Measurements from ENCODE around the gene JADE2.
A peak's percentile ranks its signal among the peaks of the same experiment; 100 is the strongest.

Gene JADE2

GRCh38 chr5:134500699-134501430, 24.6 kb upstream of the JADE2 start:
- no peak overlapping the region for H3K23ac ChIP-seq (ENCODE audit: low read depth, low read length, poor library complexity)
- no peak overlapping the region for H3K14ac ChIP-seq (ENCODE audit: low read length)
- H2BK120ac ChIP-seq (ENCODE audit: low read depth, low read length): no peak overlapping the region
- DNase-seq (ENCODE audit: low spot score): no peak
- H3K4me2 ChIP-seq (ENCODE audit: insufficient read depth, low read length, poor library complexity, severe bottlenecking): no peak overlapping the region
- no peak overlapping the region for H2AK5ac ChIP-seq (ENCODE audit: low read depth, low read length)
- no peak overlapping the region for H2BK5ac ChIP-seq (ENCODE audit: low read length)
- no peak overlapping the region for H3K27ac ChIP-seq (replicated peaks; ENCODE audit: low read length)
- H3K4me1 ChIP-seq (ENCODE audit: control insufficient read depth in 2 of 2, insufficient read depth in 1 of 2, low read depth in 1 of 2, low read length in 2 of 2): peaks cover 0 to 8% of the 10 kb centered on the region in 2 donors
- no peaks in the 10 kb centered on the region for H3K9me3 ChIP-seq (replicated peaks in 1 of 2; ENCODE audit: control insufficient read depth in 2 of 2, insufficient read depth in 1 of 2, low read depth in 1 of 2, low read length in 2 of 2)
- no peak overlapping the region for H3K9ac ChIP-seq (ENCODE audit: low read depth, low read length, poor library complexity)
- H2BK12ac ChIP-seq (ENCODE audit: low read length): no peak overlapping the region
- no peaks in the 10 kb centered on the region for H3K36me3 ChIP-seq (replicated peaks in 1 of 2; ENCODE audit: control insufficient read depth in 2 of 2, insufficient read depth in 2 of 2, low read length in 2 of 2)
- no peak overlapping the region for H4K8ac ChIP-seq (ENCODE audit: low read depth, low read length)
- WGBS, 2 donors (ENCODE audit: extremely low coverage in 2 of 2, insufficient read length in 2 of 2, insufficient replicate concordance in 1 of 2): no CpG with 5 or more reads among the region's 17 CpGs
- H2BK15ac ChIP-seq (ENCODE audit: low read length): no peak overlapping the region
- no peak overlapping the region for H3K4ac ChIP-seq (ENCODE audit: low read length)
- no peaks in the 10 kb centered on the region for H3K79me1 ChIP-seq (ENCODE audit: low read depth, low read length)
- no peaks in the 10 kb centered on the region for H3K27me3 ChIP-seq (ENCODE audit: control insufficient read depth in 3 of 3, insufficient read depth in 3 of 3, low read depth in 1 of 3, low read length in 3 of 3)
- no peak overlapping the region for H4K91ac ChIP-seq (ENCODE audit: low read depth, low read length, poor library complexity)
- no peak overlapping the region for H2AFZ ChIP-seq (ENCODE audit: low read length)
- no peak overlapping the region for H3K18ac ChIP-seq (ENCODE audit: low read length)
- H3K4me3 ChIP-seq (ENCODE audit: low read length in 2 of 2): no peak overlapping the region

DNA sequence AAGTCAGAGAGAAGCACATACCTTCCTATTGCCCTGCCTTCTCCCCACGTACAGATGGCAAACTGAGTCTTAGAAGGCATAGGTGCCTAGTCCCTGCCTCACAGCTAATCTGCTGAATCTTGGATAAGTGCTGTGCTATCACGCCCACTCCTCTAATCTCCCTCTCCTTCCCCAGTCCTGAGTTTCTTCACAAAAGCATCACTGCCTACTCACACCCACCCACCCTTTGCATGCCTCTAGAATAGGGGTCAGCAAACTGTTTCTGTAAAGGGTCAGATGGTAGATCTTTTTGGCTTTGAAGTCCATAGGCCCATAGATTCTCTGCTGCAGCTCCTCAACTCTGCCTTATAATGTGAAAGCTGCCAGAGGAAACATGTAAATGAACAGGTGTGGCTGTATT, 23.2 kb upstream of the JADE2 start:
- peak overlapping the region; percentile 35 for H2BK15ac ChIP-seq (ENCODE audit: low read length)
- no peak overlapping the region for H2AFZ ChIP-seq (ENCODE audit: low read length)
- H3K79me1 ChIP-seq (ENCODE audit: low read depth, low read length): no peaks in the 10 kb centered on the region
- no peak overlapping the region for H3K27ac ChIP-seq (replicated peaks; ENCODE audit: low read length)
- H3K18ac ChIP-seq (ENCODE audit: low read length): no peak overlapping the region
- H2BK5ac ChIP-seq (ENCODE audit: low read length): no peak overlapping the region
- WGBS, 2 donors (ENCODE audit: extremely low coverage in 2 of 2, insufficient read length in 2 of 2, insufficient replicate concordance in 1 of 2): no CpG with 5 or more reads among the region's 2 CpGs
- H3K14ac ChIP-seq (ENCODE audit: low read length): no peak overlapping the region
- no peak overlapping the region for H4K8ac ChIP-seq (ENCODE audit: low read depth, low read length)
- no peaks in the 10 kb centered on the region for H3K27me3 ChIP-seq (ENCODE audit: control insufficient read depth in 3 of 3, insufficient read depth in 3 of 3, low read depth in 1 of 3, low read length in 3 of 3)
- H3K36me3 ChIP-seq (replicated peaks in 1 of 2; ENCODE audit: control insufficient read depth in 2 of 2, insufficient read depth in 2 of 2, low read length in 2 of 2): no peaks in the 10 kb centered on the region
- H3K4me1 ChIP-seq (ENCODE audit: control insufficient read depth in 2 of 2, insufficient read depth in 1 of 2, low read depth in 1 of 2, low read length in 2 of 2): peaks cover 4 to 15% of the 10 kb centered on the region in 2 donors
- H3K4me3 ChIP-seq (ENCODE audit: low read length in 2 of 2): no peak overlapping the region
- no peak overlapping the region for H3K9ac ChIP-seq (ENCODE audit: low read depth, low read length, poor library complexity)
- peak overlapping the region; percentile 37 for H3K23ac ChIP-seq (ENCODE audit: low read depth, low read length, poor library complexity)
- H3K9me3 ChIP-seq (replicated peaks in 1 of 2; ENCODE audit: control insufficient read depth in 2 of 2, insufficient read depth in 1 of 2, low read depth in 1 of 2, low read length in 2 of 2): no peaks in the 10 kb centered on the region
- no peak overlapping the region for H3K4me2 ChIP-seq (ENCODE audit: insufficient read depth, low read length, poor library complexity, severe bottlenecking)
- H4K91ac ChIP-seq (ENCODE audit: low read depth, low read length, poor library complexity): no peak overlapping the region
- no peak overlapping the region for H2BK120ac ChIP-seq (ENCODE audit: low read depth, low read length)
- no peak for DNase-seq (ENCODE audit: low spot score)
- peak overlapping the region; percentile 31 for H2BK12ac ChIP-seq (ENCODE audit: low read length)
- no peak overlapping the region for H3K4ac ChIP-seq (ENCODE audit: low read length)
- no peak overlapping the region for H2AK5ac ChIP-seq (ENCODE audit: low read depth, low read length)

DNA sequence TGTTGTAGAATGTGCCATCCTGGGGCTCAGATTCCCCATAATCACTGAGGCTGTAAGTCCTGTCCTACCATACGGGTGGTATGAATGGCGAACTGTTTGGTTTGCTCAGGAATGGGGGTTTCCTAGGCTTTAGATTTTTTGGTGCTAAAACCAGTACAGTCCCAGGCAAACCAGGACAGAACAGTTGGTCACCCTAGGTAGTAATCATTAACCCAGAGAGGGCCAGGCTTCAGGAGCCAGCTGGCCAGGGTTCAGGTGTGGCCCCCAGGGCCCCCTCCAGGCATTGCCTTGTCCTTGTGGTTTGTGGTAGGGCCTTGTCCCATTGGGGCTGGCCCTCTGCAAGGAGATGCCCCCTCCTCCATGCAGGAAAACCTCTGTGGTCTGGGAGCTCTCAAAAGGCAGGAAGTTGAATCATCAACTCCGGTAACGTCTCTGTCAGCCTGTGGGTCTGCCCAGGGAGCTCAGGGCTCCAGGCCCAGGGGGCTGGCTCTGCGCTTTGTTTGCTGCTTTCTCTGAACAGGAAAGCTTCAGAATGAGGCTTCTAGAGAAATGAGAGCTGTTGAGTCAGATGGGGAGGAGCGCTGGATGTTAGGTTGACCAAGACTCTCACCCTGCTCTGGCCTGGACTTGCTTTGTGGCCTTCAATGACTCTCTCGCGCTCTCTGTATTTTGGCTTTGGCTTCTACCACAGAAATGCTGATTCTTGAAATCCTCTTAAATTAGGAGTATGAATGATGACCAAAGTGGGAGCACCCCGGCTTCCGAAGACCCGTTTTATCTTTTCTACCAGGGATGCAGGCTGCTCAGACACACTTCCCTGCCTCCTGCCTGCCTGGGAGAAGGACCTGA, 22.2 kb upstream of the JADE2 start:
- Histone ChIP-seq H3K18ac (ENCODE audit: low read length) (peak overlapping the region; percentile 86), H3K9me3 (replicated peaks in 1 of 2; ENCODE audit: control insufficient read depth in 2 of 2, insufficient read depth in 1 of 2, low read depth in 1 of 2, low read length in 2 of 2) (no peaks in the 10 kb centered on the region), H3K79me1 (ENCODE audit: low read depth, low read length) (no peaks in the 10 kb centered on the region), H2BK15ac (ENCODE audit: low read length) (no peak overlapping the region), H2AFZ (ENCODE audit: low read length) (peak overlapping the region; percentile 97), H3K36me3 (replicated peaks in 1 of 2; ENCODE audit: control insufficient read depth in 2 of 2, insufficient read depth in 2 of 2, low read length in 2 of 2) (no peaks in the 10 kb centered on the region), H2BK5ac (ENCODE audit: low read length) (no peak overlapping the region), H3K27me3 (ENCODE audit: control insufficient read depth in 3 of 3, insufficient read depth in 3 of 3, low read depth in 1 of 3, low read length in 3 of 3) (no peaks in the 10 kb centered on the region), H2BK120ac (ENCODE audit: low read depth, low read length) (no peak overlapping the region), H3K4me3 (ENCODE audit: low read length in 2 of 2) (no peak overlapping the region), H3K27ac (replicated peaks; ENCODE audit: low read length) (no peak overlapping the region), H3K23ac (ENCODE audit: low read depth, low read length, poor library complexity) (no peak overlapping the region), H3K9ac (ENCODE audit: low read depth, low read length, poor library complexity) (no peak overlapping the region), H3K4me1 (ENCODE audit: control insufficient read depth in 2 of 2, insufficient read depth in 1 of 2, low read depth in 1 of 2, low read length in 2 of 2) (peaks cover 4 to 15% of the 10 kb centered on the region in 2 donors), H4K8ac (ENCODE audit: low read depth, low read length) (no peak overlapping the region), H3K14ac (ENCODE audit: low read length) (no peak overlapping the region), H3K4me2 (ENCODE audit: insufficient read depth, low read length, poor library complexity, severe bottlenecking) (no peak overlapping the region), H2AK5ac (ENCODE audit: low read depth, low read length) (peak overlapping the region; percentile 14), H4K91ac (ENCODE audit: low read depth, low read length, poor library complexity) (no peak overlapping the region), H3K4ac (ENCODE audit: low read length) (no peak overlapping the region), H2BK12ac (ENCODE audit: low read length) (no peak overlapping the region)
- no peak for DNase-seq (ENCODE audit: low spot score)
- WGBS, 2 donors (ENCODE audit: extremely low coverage in 2 of 2, insufficient read length in 2 of 2, insufficient replicate concordance in 1 of 2): no CpG with 5 or more reads among the region's 11 CpGs

DNA sequence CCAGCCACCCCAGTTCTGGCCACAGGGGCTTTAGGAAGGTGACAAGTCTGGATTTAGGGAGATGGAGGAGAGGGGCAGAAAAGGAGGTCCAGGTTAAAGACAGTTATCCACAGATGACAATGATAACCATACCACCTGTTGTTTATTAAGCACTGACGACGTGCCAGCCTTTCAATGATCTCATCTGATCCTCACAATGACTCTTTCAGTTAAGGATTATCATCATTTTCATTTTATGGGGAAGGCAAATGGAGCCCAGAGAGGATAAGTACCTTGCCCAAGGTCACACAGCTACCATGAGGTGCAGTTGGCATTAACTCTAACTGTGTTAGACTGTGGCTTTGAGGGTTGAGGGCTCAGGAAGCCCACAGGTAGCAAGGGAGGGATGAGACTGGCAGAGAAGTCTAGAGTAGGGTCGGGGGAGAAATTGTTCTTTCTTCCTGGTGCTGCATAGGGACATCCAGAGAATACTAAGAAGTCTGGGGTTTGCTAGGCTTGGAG, 21.5 kb upstream of the JADE2 start:
- Histone ChIP-seq H3K27me3 (ENCODE audit: control insufficient read depth in 3 of 3, insufficient read depth in 3 of 3, low read depth in 1 of 3, low read length in 3 of 3) (no peaks in the 10 kb centered on the region), H3K18ac (ENCODE audit: low read length) (no peak overlapping the region), H3K14ac (ENCODE audit: low read length) (no peak overlapping the region), H3K9ac (ENCODE audit: low read depth, low read length, poor library complexity) (no peak overlapping the region), H3K9me3 (replicated peaks in 1 of 2; ENCODE audit: control insufficient read depth in 2 of 2, insufficient read depth in 1 of 2, low read depth in 1 of 2, low read length in 2 of 2) (no peaks in the 10 kb centered on the region), H2BK5ac (ENCODE audit: low read length) (no peak overlapping the region), H3K4me3 (ENCODE audit: low read length in 2 of 2) (no peak overlapping the region), H2AK5ac (ENCODE audit: low read depth, low read length) (no peak overlapping the region), H3K79me1 (ENCODE audit: low read depth, low read length) (no peaks in the 10 kb centered on the region), H3K4ac (ENCODE audit: low read length) (no peak overlapping the region), H4K91ac (ENCODE audit: low read depth, low read length, poor library complexity) (no peak overlapping the region), H3K4me2 (ENCODE audit: insufficient read depth, low read length, poor library complexity, severe bottlenecking) (no peak overlapping the region), H4K8ac (ENCODE audit: low read depth, low read length) (no peak overlapping the region), H3K27ac (replicated peaks; ENCODE audit: low read length) (no peak overlapping the region), H3K36me3 (replicated peaks in 1 of 2; ENCODE audit: control insufficient read depth in 2 of 2, insufficient read depth in 2 of 2, low read length in 2 of 2) (no peaks in the 10 kb centered on the region), H3K4me1 (ENCODE audit: control insufficient read depth in 2 of 2, insufficient read depth in 1 of 2, low read depth in 1 of 2, low read length in 2 of 2) (peaks cover 4 to 15% of the 10 kb centered on the region in 2 donors), H2BK12ac (ENCODE audit: low read length) (no peak overlapping the region), H3K23ac (ENCODE audit: low read depth, low read length, poor library complexity) (no peak overlapping the region), H2BK15ac (ENCODE audit: low read length) (no peak overlapping the region), H2AFZ (ENCODE audit: low read length) (peak overlapping the region; percentile 97), H2BK120ac (ENCODE audit: low read depth, low read length) (no peak overlapping the region)
- DNase-seq (ENCODE audit: low spot score): no peak
- no CpG with 5 or more reads among the region's 3 CpGs for WGBS, 2 donors (ENCODE audit: extremely low coverage in 2 of 2, insufficient read length in 2 of 2, insufficient replicate concordance in 1 of 2)

Measured in neuronal stem cell (in vitro differentiated cells).